GM12878 (cell line): ENCODE results near the gene CCBE1. TPM values are rescaled to one million over a fixed set of nuclear protein-coding genes. Genes with fewer than 3 reads are reported as not detected.

ENCODE experiments used
- ATAC-seq: fragments of 200-7000 bp; cut with Tn5 transposase; 3 replicates; pipeline ENCODE4 v1.9.1; 2020; ENCODE audit warnings: mild to moderate bottlenecking, moderate library complexity
- BruUV-seq: library from RNA; stranded (reverse); fragments of 400-500 nt; replicated peaks from 2 replicates; lab custom pipeline; 2021; lab: Mats Ljungman, UMichigan
- CTCF ChIA-PET: fragments of 300-600 bp; sonication (Branson Sonifier 250); formaldehyde crosslinking; extraction: SDS; loops from one replicate; lab custom pipeline; 2021; ENCODE audit warnings: inconsistent platforms; lab: Yijun Ruan, JAX
- POLR2A ChIA-PET: fragments of 350-600 bp; formaldehyde crosslinking; extraction: SDS; loops from one replicate; lab custom pipeline; 2021; ENCODE audit warnings: inconsistent platforms; lab: Charles Lee
- RAD21 ChIA-PET: fragments of 300-600 bp; sonication (Branson Sonifier 250); formaldehyde crosslinking; loops from one replicate; lab custom pipeline; 2023; ENCODE audit warnings: antibody characterized with exemption; ENCODE audit not compliant: unreplicated experiment; lab: Charles Lee
- SMC1A ChIA-PET: fragments of 300-600 bp; sonication (Branson Sonifier 250); formaldehyde crosslinking; loops from one replicate; lab custom pipeline; 2023; ENCODE audit not compliant: unreplicated experiment, uncharacterized antibody; lab: Charles Lee
- DNase-seq: peaks from one replicate; pipeline ENCODE4 v3.0.0-alpha.2; 2011; ENCODE audit warnings: low read depth, low spot score
- FAIRE-seq: peaks from 3 replicates; lab custom pipeline; 2011; peaks lifted over from hg19 to GRCh38; lab: Jason Lieb, UNC
- H2AFZ ChIP-seq: 2 replicates; pipeline ENCODE4 v1.6.0; 2011; ENCODE audit warnings: low read depth, low read length, control low read depth; ENCODE audit not compliant: control insufficient read depth
- H3K27ac ChIP-seq: 2 replicates; pipeline ENCODE4 v1.5.1; 2011; ENCODE audit warnings: control low read depth; ENCODE audit not compliant: control insufficient read depth, insufficient read depth
- H3K27me3 ChIP-seq, 2 experiments: replicated peaks in 1 of 2; 2 replicates each; pipeline versions ENCODE4 v1.6.0 to v1.6.1; 2011; ENCODE audit warnings: low read length in 1 of 2; ENCODE audit not compliant: control insufficient read depth in 2 of 2, insufficient read depth in 2 of 2
- H3K36me3 ChIP-seq, 2 experiments: 2 replicates each; pipeline ENCODE4 v1.5.1; 2011; ENCODE audit warnings: low read length in 1 of 2; ENCODE audit not compliant: control insufficient read depth in 2 of 2, insufficient read depth in 2 of 2
- H3K4me1 ChIP-seq: 2 replicates; pipeline ENCODE4 v1.6.1; 2011; ENCODE audit warnings: mild to moderate bottlenecking, low read length, moderate library complexity, mixed read lengths; ENCODE audit not compliant: control insufficient read depth, insufficient read depth
- H3K4me2 ChIP-seq: 2 replicates; pipeline ENCODE4 v1.6.0; 2011; ENCODE audit warnings: control low read depth; ENCODE audit not compliant: control insufficient read depth, insufficient read depth
- H3K4me3 ChIP-seq: fragments of 200-600 bp; sonication (generic); 2 replicates; pipeline ENCODE4 v1.5.1; 2016
- H3K79me2 ChIP-seq: 2 replicates; pipeline ENCODE4 v1.6.0; 2011; ENCODE audit warnings: low read length; ENCODE audit not compliant: control insufficient read depth, insufficient read depth
- H3K9ac ChIP-seq: 2 replicates; pipeline ENCODE4 v1.8.0; 2011; ENCODE audit warnings: low read length, control low read depth, mixed read lengths; ENCODE audit not compliant: control insufficient read depth, insufficient read depth
- H3K9me3 ChIP-seq: replicated peaks from 3 replicates; pipeline ENCODE4 v1.5.1; 2011; ENCODE audit warnings: mild to moderate bottlenecking, low read length; ENCODE audit not compliant: control insufficient read depth, insufficient read depth
- H4K20me1 ChIP-seq: 2 replicates; pipeline ENCODE4 v1.6.0; 2011; ENCODE audit not compliant: control insufficient read depth, insufficient read depth
- E2F8 ChIP-seq: fragments of 450-650 bp; IDR thresholded peaks from 2 replicates; pipeline ENCODE4 v1.6.1; 2018; ENCODE audit warnings: mild to moderate bottlenecking, low read depth, moderate library complexity; ENCODE audit not compliant: partially characterized antibody
- EP300 ChIP-seq, 2 experiments: fragments of 150-350 bp in 1 of 2; IDR thresholded peaks; 2 replicates each; pipeline ENCODE4 v1.6.1; 2011 to 2012; ENCODE audit warnings: low read depth in 2 of 2, low read length in 2 of 2, borderline replicate concordance in 1 of 2, improper control_type of control experiment in 1 of 2, inconsistent platforms in 1 of 2; ENCODE audit not compliant: control insufficient read depth in 1 of 2
- HSF1 ChIP-seq: fragments of 150-350 bp; IDR thresholded peaks from 2 replicates; pipeline ENCODE4 v1.6.1; 2014; ENCODE audit warnings: mild to moderate bottlenecking, low read depth, low read length
- IRF4 ChIP-seq: IDR thresholded peaks from 2 replicates; pipeline ENCODE4 v1.6.1; 2011; ENCODE audit warnings: low read depth, low read length
- KAT2A ChIP-seq: conservative IDR thresholded peaks from 2 replicates; pipeline ENCODE4 v1.6.1; 2011; ENCODE audit warnings: low read depth, low read length; ENCODE audit not compliant: control insufficient read depth
- NR2C2 ChIP-seq: IDR thresholded peaks from 2 replicates; pipeline ENCODE4 v1.6.1; 2011; ENCODE audit warnings: borderline replicate concordance, low read depth; ENCODE audit not compliant: control insufficient read depth, insufficient read length
- PBX3 ChIP-seq: IDR thresholded peaks from 2 replicates; pipeline ENCODE4 v1.6.1; 2011; ENCODE audit warnings: mild to moderate bottlenecking, low read depth, low read length, moderate library complexity; ENCODE audit not compliant: insufficient replicate concordance
- SMAD1 ChIP-seq: fragments of 450-650 bp; IDR thresholded peaks from 2 replicates; pipeline ENCODE4 v1.6.1; 2018; ENCODE audit warnings: mild to moderate bottlenecking, low read depth; ENCODE audit not compliant: partially characterized antibody
- SMC3 ChIP-seq: IDR thresholded peaks from 2 replicates; pipeline ENCODE4 v1.6.1; 2011; ENCODE audit warnings: low read length, improper control_type of control experiment, borderline replicate concordance
- YY1 ChIP-seq: IDR thresholded peaks from 2 replicates; pipeline ENCODE4 v1.6.1; 2011; ENCODE audit warnings: low read depth, mild to moderate bottlenecking, low read length
- ZBTB40 ChIP-seq: fragments of 450-650 bp; IDR thresholded peaks from 2 replicates; pipeline ENCODE4 v1.6.1; 2016; ENCODE audit warnings: mild to moderate bottlenecking, moderate library complexity, borderline replicate concordance
- WGBS: methylation state at CpG from one replicate; pipeline ENCODE4 v1.1.6; 2016; ENCODE audit warnings: low lambda C conversion rate; ENCODE audit not compliant: insufficient replicate concordance, insufficient coverage; ENCODE audit errors: missing lambda C conversion rate; 5-methylcytosine and 5-hydroxymethylcytosine counted together
- in situ Hi-C: fragments of 300-500 bp; cut with MboI; formaldehyde crosslinking; loops from 9 replicates; pipeline ENCODE4 v1.14.3; 2018; ENCODE audit warnings: mixed read lengths
- intact Hi-C: fragments of 100-400 bp; cut with micrococcal nuclease; formaldehyde crosslinking; loops from one replicate; pipeline ENCODE4 v1.14.2; 2022; ENCODE audit not compliant: unreplicated experiment
- polyA plus RNA-seq, 11 experiments: library from polyadenylated mRNA; depleted of rRNA in 4 of 11; unstranded in 6 of 11; stranded (reverse) in 5 of 11; fragments of >200 nt; fragmentation: Nextera tagmentation in 4 of 11; fragmentation: Illumina TruSeq in 1 of 11; extraction: Ambion mirVana in 4 of 11; extraction: Trizol in 1 of 11; gene quantifications; 1 replicate in 1 of 11; 2 replicates in 10 of 11; pipeline versions ENCODE4 v1.2.1 to v1.2.3, GENCODE V29; 2011 to 2016; ENCODE audit warnings: inconsistent platforms in 2 of 11, missing spikeins in 2 of 11, low read depth in 1 of 11
- total RNA-seq, 4 experiments: library from RNA; depleted of rRNA in 3 of 4; stranded (reverse); fragments of >200 nt in 3 of 4; fragmentation: Illumina TruSeq in 1 of 4; extraction: Trizol in 1 of 4; gene quantifications; 2 replicates each; pipeline versions ENCODE4 v1.2.1 to v1.2.3, GENCODE V29; 2013 to 2021

Gene CCBE1
- total and polyA plus RNA-seq, 10 of the 15 experiments (the other 5 are each of a cell fraction or from before 2014, with no cell fraction given), result 0.03 to 0.49 (median 0.04) TPM; not detected in 7

- H3K9me3 ChIP-seq, result no peaks in the 10 kb centered on the region
- POLR2A ChIA-PET, result no interaction called here
- no peaks in the 10 kb centered on the region for H4K20me1 ChIP-seq
- no peaks in the 10 kb centered on the region for H3K4me1 ChIP-seq
- SMC1A ChIA-PET, result interaction anchor here (2.3 kb wide), 1 partner anchor 25 kb away, joined by 6 read pairs; no protein-coding TSS in a partner anchor
- no peak overlapping the region for H3K4me3 ChIP-seq
- DNase-seq, result no peak
- no peak for FAIRE-seq
- in situ Hi-C loops, result no loop called here
- H2AFZ ChIP-seq, result no peak overlapping the region
- RAD21 ChIA-PET, result no interaction called here
- H3K4me2 ChIP-seq, result no peak overlapping the region
- H3K27me3 ChIP-seq, result no peaks in the 10 kb centered on the region; a peak in 2 of 4 replicates
- no peak overlapping the region for H3K27ac ChIP-seq
- whole genome bisulfite sequencing, result 25% methylated on average over 5 of the region's 5 CpGs
- no peaks in the 10 kb centered on the region for H3K36me3 ChIP-seq
- ATAC-seq, result no peak
- intact Hi-C loops, result no loop called here
- CTCF ChIA-PET, result no interaction called here
- no peak overlapping the region for H3K9ac ChIP-seq
- BruUV-seq, result no TSS peak
- no peaks in the 10 kb centered on the region for H3K79me2 ChIP-seq
- TF ChIP-seq NR2C2 (no peak), E2F8 (no peak), KAT2A (no peak), IRF4 (no peak), EP300 (IDR thresholded peaks at IDR 0.05; ENCODE audit: borderline replicate concordance in 1 of 2, control insufficient read depth in 1 of 2, low read depth in 2 of 2, low read length in 2 of 2) (no peak), YY1 (no peak), ZBTB40 (no peak), HSF1 (no peak), PBX3 (no peak), SMAD1 (no peak), SMC3 (no peak)
Measured at GRCh38 chr18:59432803-59433597, 264.2 kb downstream of the CCBE1 start.
